ENCODE results near the gene SPACA7. TPM values are rescaled to one million over a fixed set of nuclear protein-coding genes. Genes with fewer than 3 reads are reported as not detected.
A peak's percentile ranks its signal among the peaks of the same experiment; 100 is the strongest.

Gene SPACA7
- total RNA-seq, 1 donor from 2014 or later, result not detected

- Mint-ChIP-seq H3K4me1 (ENCODE audit: unreplicated experiment) (no peaks in the 10 kb centered on the region), H3K27ac (ENCODE audit: unreplicated experiment) (no peak overlapping the region), H3K9me3 (ENCODE audit: unreplicated experiment) (no peaks in the 10 kb centered on the region), H3K4me3 (ENCODE audit: unreplicated experiment) (no peak overlapping the region), H3K27me3 (ENCODE audit: unreplicated experiment) (peaks cover 13% of the 10 kb centered on the region), H3K36me3 (ENCODE audit: unreplicated experiment) (no peaks in the 10 kb centered on the region)
- TF ChIP-seq CTCF (IDR thresholded peaks at IDR 0.05), result no peak
- DNase-seq (ENCODE audit: extremely low spot score, unreplicated experiment), result peak; percentile 80
These were observed 25.9 kb upstream of the SPACA7 start for GRCh38 chr13:112350300-112350699.

GRCh38 chr13:112351825-112352224, 24.3 kb upstream of the SPACA7 start:
- H3K36me3 Mint-ChIP-seq (ENCODE audit: unreplicated experiment), result no peaks in the 10 kb centered on the region
- peaks cover 3% of the 10 kb centered on the region for H3K27me3 Mint-ChIP-seq (ENCODE audit: unreplicated experiment)
- DNase-seq (ENCODE audit: extremely low spot score, unreplicated experiment), result no peak
- no peak for TF ChIP-seq CTCF (IDR thresholded peaks at IDR 0.05)
- no peaks in the 10 kb centered on the region for H3K9me3 Mint-ChIP-seq (ENCODE audit: unreplicated experiment)
- H3K4me1 Mint-ChIP-seq (ENCODE audit: unreplicated experiment), result no peaks in the 10 kb centered on the region
- no peak overlapping the region for H3K4me3 Mint-ChIP-seq (ENCODE audit: unreplicated experiment)
- no peak overlapping the region for H3K27ac Mint-ChIP-seq (ENCODE audit: unreplicated experiment)

GRCh38 chr13:112353856-112354255, 22.3 kb upstream of the SPACA7 start:
- Mint-ChIP-seq H3K4me1 (ENCODE audit: unreplicated experiment) (no peaks in the 10 kb centered on the region), H3K4me3 (ENCODE audit: unreplicated experiment) (no peak overlapping the region), H3K27ac (ENCODE audit: unreplicated experiment) (no peak overlapping the region), H3K27me3 (ENCODE audit: unreplicated experiment) (no peaks in the 10 kb centered on the region), H3K9me3 (ENCODE audit: unreplicated experiment) (peaks cover 11% of the 10 kb centered on the region), H3K36me3 (ENCODE audit: unreplicated experiment) (no peaks in the 10 kb centered on the region)
- DNase-seq (ENCODE audit: extremely low spot score, unreplicated experiment), result no peak
- no peak for TF ChIP-seq CTCF (IDR thresholded peaks at IDR 0.05)

- no peak overlapping the region for H3K4me3 Mint-ChIP-seq (ENCODE audit: unreplicated experiment)
- H3K27me3 Mint-ChIP-seq (ENCODE audit: unreplicated experiment), result no peaks in the 10 kb centered on the region
- H3K4me1 Mint-ChIP-seq (ENCODE audit: unreplicated experiment), result no peaks in the 10 kb centered on the region
- H3K9me3 Mint-ChIP-seq (ENCODE audit: unreplicated experiment), result peaks cover 11% of the 10 kb centered on the region
- TF ChIP-seq CTCF (IDR thresholded peaks at IDR 0.05), result no peak
- no peaks in the 10 kb centered on the region for H3K36me3 Mint-ChIP-seq (ENCODE audit: unreplicated experiment)
- peak; percentile 83 for DNase-seq (ENCODE audit: extremely low spot score, unreplicated experiment)
- H3K27ac Mint-ChIP-seq (ENCODE audit: unreplicated experiment), result no peak overlapping the region
These were observed 21.6 kb upstream of the SPACA7 start for GRCh38 chr13:112354330-112355273.

- Mint-ChIP-seq H3K36me3 (ENCODE audit: unreplicated experiment) (no peaks in the 10 kb centered on the region), H3K4me1 (ENCODE audit: unreplicated experiment) (no peaks in the 10 kb centered on the region), H3K4me3 (ENCODE audit: unreplicated experiment) (no peak overlapping the region), H3K27ac (ENCODE audit: unreplicated experiment) (no peak overlapping the region), H3K27me3 (ENCODE audit: unreplicated experiment) (no peaks in the 10 kb centered on the region), H3K9me3 (ENCODE audit: unreplicated experiment) (peaks cover 11% of the 10 kb centered on the region)
- TF ChIP-seq CTCF (IDR thresholded peaks at IDR 0.05), result no peak
- peak; percentile 80 for DNase-seq (ENCODE audit: extremely low spot score, unreplicated experiment)
These were observed 20.8 kb upstream of the SPACA7 start for GRCh38 chr13:112355274-112355838.
